HepG2 (cell line): ENCODE results near the gene COL5A1. TPM values are rescaled to one million over a fixed set of nuclear protein-coding genes. Genes with fewer than 3 reads are reported as not detected.

Experiments used
- ATAC-seq: fragments of 200-7000 bp; cut with Tn5 transposase; 3 replicates; pipeline ENCODE4 v1.9.1; 2020; ENCODE audit warnings: mild to moderate bottlenecking, moderate library complexity
- BruUV-seq: library from RNA; stranded (reverse); fragments of 400-500 nt; replicated peaks from 2 replicates; lab custom pipeline; 2021; lab: Mats Ljungman, UMichigan
- CTCF ChIA-PET: fragments of 300-600 bp; formaldehyde crosslinking; extraction: SDS; loops from one replicate; lab custom pipeline; 2021; ENCODE audit warnings: low total read pairs, inconsistent platforms, low intra/inter-chr PET ratio; lab: Yijun Ruan, JAX
- POLR2A ChIA-PET: fragments of 350-600 bp; sonication (Branson Sonifier 250); formaldehyde crosslinking; loops from one replicate; lab custom pipeline; 2020; ENCODE audit warnings: antibody characterized with exemption, inconsistent platforms; lab: Yijun Ruan, JAX
- DNase-seq: peaks from one replicate; pipeline ENCODE4 v3.0.0-alpha.2; 2015; ENCODE audit warnings: low spot score
- FAIRE-seq: peaks from 3 replicates; lab custom pipeline; 2011; peaks lifted over from hg19 to GRCh38; lab: Jason Lieb, UNC
- H2AFZ ChIP-seq: one replicate; pipeline ENCODE4 v1.6.1; 2011; ENCODE audit warnings: low read length, inconsistent platforms
- H3K27ac ChIP-seq: fragments of 300-600 bp; 3 replicates; pipeline ENCODE4 v1.8.0; 2011; ENCODE audit warnings: mixed run types, mild to moderate bottlenecking, mixed read lengths, low read length, inconsistent platforms; ENCODE audit not compliant: insufficient read depth; ENCODE audit errors: extremely low read length
- H3K27me3 ChIP-seq, 2 experiments: fragments of 200-600 bp in 1 of 2; 2 replicates in 1 of 2; 3 replicates in 1 of 2; pipeline versions ENCODE4 v1.6.0 to v1.8.0; 2011; ENCODE audit warnings: low read length in 2 of 2, mild to moderate bottlenecking in 2 of 2, moderate library complexity in 2 of 2, inconsistent platforms in 1 of 2; ENCODE audit not compliant: insufficient read depth in 2 of 2, control insufficient read depth in 1 of 2
- H3K36me3 ChIP-seq, 2 experiments: fragments of 200-600 bp in 1 of 2; replicated peaks in 1 of 2; 2 replicates in 1 of 2; 3 replicates in 1 of 2; pipeline versions ENCODE4 v1.5.1 to v1.8.0; 2011; ENCODE audit warnings: low read length in 2 of 2, inconsistent platforms in 1 of 2; ENCODE audit not compliant: insufficient read depth in 2 of 2, control insufficient read depth in 1 of 2
- H3K4me1 ChIP-seq: 2 replicates; pipeline ENCODE4 v1.5.1; 2012; ENCODE audit warnings: low read length, inconsistent platforms; ENCODE audit not compliant: insufficient read depth
- H3K4me2 ChIP-seq: 2 replicates; pipeline ENCODE4 v1.6.0; 2011; ENCODE audit warnings: low read depth, low read length, inconsistent platforms
- H3K4me3 ChIP-seq, 3 experiments: fragments of 200-600 bp in 1 of 3; sonication (generic), shearing (Covaris generic) in 1 of 3; replicated peaks in 1 of 3; 2 replicates each; pipeline ENCODE4 v1.5.1; 2011 to 2016; ENCODE audit warnings: low read length in 3 of 3, inconsistent platforms in 2 of 3, low read depth in 2 of 3, mild to moderate bottlenecking in 2 of 3, control low read depth in 1 of 3, mixed read lengths in 1 of 3; ENCODE audit not compliant: insufficient read depth in 1 of 3
- H3K79me2 ChIP-seq: one replicate; pipeline ENCODE4 v1.6.1; 2011; ENCODE audit warnings: low read length, inconsistent platforms; ENCODE audit not compliant: insufficient read depth
- H3K9ac ChIP-seq: 2 replicates; pipeline ENCODE4 v1.6.0; 2011; ENCODE audit warnings: mild to moderate bottlenecking, low read depth, low read length, inconsistent platforms; ENCODE audit not compliant: insufficient read depth
- H3K9me3 ChIP-seq: 2 replicates; pipeline ENCODE4 v1.5.1; 2012; ENCODE audit warnings: mild to moderate bottlenecking, low read length
- H4K20me1 ChIP-seq: 2 replicates; pipeline ENCODE4 v1.6.0; 2011; ENCODE audit warnings: inconsistent platforms, mild to moderate bottlenecking, low read length, moderate library complexity; ENCODE audit not compliant: insufficient read depth
- AKAP8 ChIP-seq: sonication (generic); formaldehyde crosslinking; IDR thresholded peaks from 2 replicates; pipeline ENCODE4 v1.5.1; 2020; ENCODE audit warnings: mild to moderate bottlenecking, missing genetic modification reagents
- HNRNPL ChIP-seq: fragments of 200-400 bp; formaldehyde crosslinking; IDR thresholded peaks from 2 replicates; pipeline ENCODE4 v1.6.1; 2017; ENCODE audit warnings: mild to moderate bottlenecking, low read depth, low read length
- KAT2B ChIP-seq: fragments of 150-350 bp; IDR thresholded peaks from 2 replicates; pipeline ENCODE4 v1.6.1; 2014; ENCODE audit warnings: low read depth, low read length, borderline replicate concordance
- KDM4B ChIP-seq: sonication (generic); formaldehyde crosslinking; IDR thresholded peaks from 2 replicates; pipeline ENCODE4 v1.4.0; 2020; ENCODE audit warnings: missing genetic modification reagents
- KLF6 ChIP-seq: IDR thresholded peaks from 2 replicates; pipeline ENCODE4 v1.8.0; 2016; ENCODE audit warnings: missing biosample characterization, missing genetic modification reagents
- MYPOP ChIP-seq: sonication (generic); formaldehyde crosslinking; IDR thresholded peaks from 2 replicates; pipeline ENCODE4 v1.8.1; 2023; ENCODE audit warnings: mild to moderate bottlenecking, moderate library complexity, missing genetic modification reagents
- ONECUT2 ChIP-seq: sonication (generic); formaldehyde crosslinking; IDR thresholded peaks from 2 replicates; pipeline ENCODE4 v1.4.0; 2020; ENCODE audit warnings: missing genetic modification reagents
- RCOR2 ChIP-seq: IDR thresholded peaks from 2 replicates; pipeline ENCODE4 v1.6.1; 2016; ENCODE audit warnings: missing biosample characterization, missing genetic modification reagents
- TEF ChIP-seq: sonication (generic); formaldehyde crosslinking; IDR thresholded peaks from 2 replicates; pipeline ENCODE4 v1.5.0; 2020; ENCODE audit warnings: missing genetic modification reagents
- XBP1 ChIP-seq: sonication (generic); formaldehyde crosslinking; IDR thresholded peaks from 2 replicates; pipeline ENCODE4 v1.5.0; 2020; ENCODE audit warnings: missing genetic modification reagents
- ZKSCAN1 ChIP-seq: fragments of 150-350 bp; IDR thresholded peaks from 2 replicates; pipeline ENCODE4 v1.6.1; 2014; ENCODE audit warnings: low read length
- ZNF232 ChIP-seq: sonication (generic); formaldehyde crosslinking; IDR thresholded peaks from 2 replicates; pipeline ENCODE4 v1.4.0; 2020; ENCODE audit warnings: missing genetic modification reagents, borderline replicate concordance
- ZNF274 ChIP-seq: sonication (generic); formaldehyde crosslinking; IDR thresholded peaks from 2 replicates; pipeline ENCODE4 v1.5.1; 2020; ENCODE audit warnings: mild to moderate bottlenecking, missing genetic modification reagents
- ZNF709 ChIP-seq: sonication (generic); formaldehyde crosslinking; IDR thresholded peaks from 2 replicates; pipeline ENCODE4 v1.5.0; 2020; ENCODE audit warnings: mild to moderate bottlenecking, missing genetic modification reagents
- WGBS: methylation state at CpG from one replicate; pipeline ENCODE4 v1.1.6; 2017; ENCODE audit warnings: low lambda C conversion rate; 5-methylcytosine and 5-hydroxymethylcytosine counted together
- in situ Hi-C: cut with HindIII; loops from 2 replicates; pipeline ENCODE4 v1.10.0; 2017; ENCODE audit warnings: low pct_unique_long_range_greater_than_20kb; ENCODE audit not compliant: extremely low pct_ligation_motif_present
- intact Hi-C: fragments of 100-400 bp; cut with micrococcal nuclease; formaldehyde crosslinking; loops from one replicate; pipeline ENCODE4 v1.10.0; 2022; ENCODE audit not compliant: unreplicated experiment
- polyA plus RNA-seq, 8 experiments: library from polyadenylated mRNA; depleted of rRNA in 3 of 8; stranded (reverse) in 7 of 8; unstranded in 1 of 8; fragments of >200 nt; fragmentation: Illumina TruSeq in 4 of 8; extraction: Trizol in 4 of 8; gene quantifications; 2 replicates each; pipeline versions ENCODE4 v1.2.1 to v1.2.3, GENCODE V29; 2011 to 2016; ENCODE audit warnings: low read depth in 4 of 8, missing spikeins in 1 of 8, mixed read lengths in 1 of 8; ENCODE audit not compliant: insufficient read depth in 1 of 8
- total RNA-seq, 5 experiments: library from RNA; depleted of rRNA; stranded (reverse); fragments of >200 nt; fragmentation: Illumina TruSeq; extraction: Trizol; gene quantifications; 2 replicates each; pipeline ENCODE4 v1.2.3, GENCODE V29; 2016; ENCODE audit warnings: low read depth in 1 of 5
- TF ChIP-seq, protein P1 (sequence below): sonication (generic); formaldehyde crosslinking; conservative IDR thresholded peaks from 2 replicates; pipeline ENCODE4 v1.4.0; 2020; ENCODE audit warnings: mild to moderate bottlenecking, missing genetic modification reagents, moderate library complexity
- TF ChIP-seq, protein P2 (sequence below): sonication (generic); formaldehyde crosslinking; IDR thresholded peaks from 2 replicates; pipeline ENCODE4 v1.9.0; 2021; ENCODE audit warnings: missing genetic modification reagents, borderline replicate concordance
- TF ChIP-seq, protein P3 (sequence below): sonication (generic); formaldehyde crosslinking; IDR thresholded peaks from 2 replicates; pipeline ENCODE4 v1.4.0; 2020; ENCODE audit warnings: missing genetic modification reagents, borderline replicate concordance

Gene COL5A1
- total and polyA plus RNA-seq, 2 of the 13 experiments (the other 11 are each of a cell fraction or from before 2014, with no cell fraction given) = not detected

DNA sequence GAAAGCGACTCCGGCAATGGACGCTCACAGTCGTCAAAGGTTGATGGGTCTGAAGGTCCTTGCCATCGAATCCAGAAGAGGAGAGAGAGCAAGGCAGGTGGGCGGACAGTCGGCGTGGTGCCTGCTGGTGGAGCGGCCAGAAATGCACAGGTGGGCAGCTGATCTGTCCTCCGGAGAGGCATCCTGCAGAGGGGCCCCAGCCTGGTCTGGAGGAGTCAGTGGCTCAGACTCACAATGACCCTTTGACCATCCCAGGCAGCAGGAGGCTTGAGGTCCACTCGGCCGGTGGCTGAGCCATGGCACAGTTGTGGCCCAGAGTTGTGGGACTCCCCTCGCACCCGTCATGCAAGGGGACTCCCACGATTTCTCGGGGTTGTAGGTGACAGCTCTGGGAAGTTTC is 204.6 kb downstream of the COL5A1 start:
- H3K9ac ChIP-seq = no peak overlapping the region
- no peak for TF ChIP-seq ZKSCAN1
- TF ChIP-seq TEF (CRISPR knock-in tag) = no peak
- TF ChIP-seq ZNF232 = no peak
- TF ChIP-seq ZNF274 (CRISPR knock-in tag) = no peak
- TF ChIP-seq RCOR2 (CRISPR knock-in tag) = no peak
- TF ChIP-seq AKAP8 = no peak
- no peak for TF ChIP-seq HNRNPL
- no peak for TF ChIP-seq KLF6
- TF ChIP-seq ONECUT2 (CRISPR knock-in tag) = no peak
- TF ChIP-seq, protein P1, sequence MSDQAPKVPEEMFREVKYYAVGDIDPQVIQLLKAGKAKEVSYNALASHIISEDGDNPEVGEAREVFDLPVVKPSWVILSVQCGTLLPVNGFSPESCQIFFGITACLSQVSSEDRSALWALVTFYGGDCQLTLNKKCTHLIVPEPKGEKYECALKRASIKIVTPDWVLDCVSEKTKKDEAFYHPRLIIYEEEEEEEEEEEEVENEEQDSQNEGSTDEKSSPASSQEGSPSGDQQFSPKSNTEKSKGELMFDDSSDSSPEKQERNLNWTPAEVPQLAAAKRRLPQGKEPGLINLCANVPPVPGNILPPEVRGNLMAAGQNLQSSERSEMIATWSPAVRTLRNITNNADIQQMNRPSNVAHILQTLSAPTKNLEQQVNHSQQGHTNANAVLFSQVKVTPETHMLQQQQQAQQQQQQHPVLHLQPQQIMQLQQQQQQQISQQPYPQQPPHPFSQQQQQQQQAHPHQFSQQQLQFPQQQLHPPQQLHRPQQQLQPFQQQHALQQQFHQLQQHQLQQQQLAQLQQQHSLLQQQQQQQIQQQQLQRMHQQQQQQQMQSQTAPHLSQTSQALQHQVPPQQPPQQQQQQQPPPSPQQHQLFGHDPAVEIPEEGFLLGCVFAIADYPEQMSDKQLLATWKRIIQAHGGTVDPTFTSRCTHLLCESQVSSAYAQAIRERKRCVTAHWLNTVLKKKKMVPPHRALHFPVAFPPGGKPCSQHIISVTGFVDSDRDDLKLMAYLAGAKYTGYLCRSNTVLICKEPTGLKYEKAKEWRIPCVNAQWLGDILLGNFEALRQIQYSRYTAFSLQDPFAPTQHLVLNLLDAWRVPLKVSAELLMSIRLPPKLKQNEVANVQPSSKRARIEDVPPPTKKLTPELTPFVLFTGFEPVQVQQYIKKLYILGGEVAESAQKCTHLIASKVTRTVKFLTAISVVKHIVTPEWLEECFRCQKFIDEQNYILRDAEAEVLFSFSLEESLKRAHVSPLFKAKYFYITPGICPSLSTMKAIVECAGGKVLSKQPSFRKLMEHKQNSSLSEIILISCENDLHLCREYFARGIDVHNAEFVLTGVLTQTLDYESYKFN (CRISPR knock-in tag) = no peak
- no peak for TF ChIP-seq KAT2B
- TF ChIP-seq, protein P2, sequence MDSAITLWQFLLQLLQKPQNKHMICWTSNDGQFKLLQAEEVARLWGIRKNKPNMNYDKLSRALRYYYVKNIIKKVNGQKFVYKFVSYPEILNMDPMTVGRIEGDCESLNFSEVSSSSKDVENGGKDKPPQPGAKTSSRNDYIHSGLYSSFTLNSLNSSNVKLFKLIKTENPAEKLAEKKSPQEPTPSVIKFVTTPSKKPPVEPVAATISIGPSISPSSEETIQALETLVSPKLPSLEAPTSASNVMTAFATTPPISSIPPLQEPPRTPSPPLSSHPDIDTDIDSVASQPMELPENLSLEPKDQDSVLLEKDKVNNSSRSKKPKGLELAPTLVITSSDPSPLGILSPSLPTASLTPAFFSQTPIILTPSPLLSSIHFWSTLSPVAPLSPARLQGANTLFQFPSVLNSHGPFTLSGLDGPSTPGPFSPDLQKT (CRISPR knock-in tag) = no peak
- TF ChIP-seq MYPOP (CRISPR knock-in tag) = no peak
- TF ChIP-seq, protein P3, sequence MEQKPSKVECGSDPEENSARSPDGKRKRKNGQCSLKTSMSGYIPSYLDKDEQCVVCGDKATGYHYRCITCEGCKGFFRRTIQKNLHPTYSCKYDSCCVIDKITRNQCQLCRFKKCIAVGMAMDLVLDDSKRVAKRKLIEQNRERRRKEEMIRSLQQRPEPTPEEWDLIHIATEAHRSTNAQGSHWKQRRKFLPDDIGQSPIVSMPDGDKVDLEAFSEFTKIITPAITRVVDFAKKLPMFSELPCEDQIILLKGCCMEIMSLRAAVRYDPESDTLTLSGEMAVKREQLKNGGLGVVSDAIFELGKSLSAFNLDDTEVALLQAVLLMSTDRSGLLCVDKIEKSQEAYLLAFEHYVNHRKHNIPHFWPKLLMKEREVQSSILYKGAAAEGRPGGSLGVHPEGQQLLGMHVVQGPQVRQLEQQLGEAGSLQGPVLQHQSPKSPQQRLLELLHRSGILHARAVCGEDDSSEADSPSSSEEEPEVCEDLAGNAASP (CRISPR knock-in tag) = no peak
- TF ChIP-seq ZNF709 (CRISPR knock-in tag) = no peak
- no peak for TF ChIP-seq KDM4B (CRISPR knock-in tag)
- no peak for TF ChIP-seq XBP1 (CRISPR knock-in tag)
- intact Hi-C loops (no loop called here), in situ Hi-C loops (no loop called here)
- H3K4me1 ChIP-seq = no peaks in the 10 kb centered on the region
- DNase-seq (no peak), FAIRE-seq (no peak), ATAC-seq (no peak)
- no peaks in the 10 kb centered on the region for H4K20me1 ChIP-seq
- no peaks in the 10 kb centered on the region; the same call in none of the 2 replicates for H3K9me3 ChIP-seq
- ChIA-PET POLR2A (no interaction called here), CTCF (no interaction called here)
- no peaks in the 10 kb centered on the region for H3K36me3 ChIP-seq
- WGBS = 37% methylated on average over 7 of the region's 16 CpGs
- no peak overlapping the region for H3K4me2 ChIP-seq
- H2AFZ ChIP-seq = no peak overlapping the region
- H3K27me3 ChIP-seq = peaks cover 4 to 42% of the 10 kb centered on the region in 2 experiments; a peak in 4 of 5 replicates
- H3K79me2 ChIP-seq = no peaks in the 10 kb centered on the region
- BruUV-seq = no TSS peak
- no peak overlapping the region for H3K4me3 ChIP-seq
- no peak overlapping the region for H3K27ac ChIP-seq
